HG02798 (cell line): ENCODE measurements around the gene BDKRB2.

Experiments
- ATAC-seq: cut with Tn5 transposase; IDR thresholded peaks from one replicate; pipeline ENCODE4 v1.9.1; 2021; ENCODE audit warnings: mild to moderate bottlenecking; ENCODE audit not compliant: unreplicated experiment, poor library complexity

BDKRB2 gene

DNA sequence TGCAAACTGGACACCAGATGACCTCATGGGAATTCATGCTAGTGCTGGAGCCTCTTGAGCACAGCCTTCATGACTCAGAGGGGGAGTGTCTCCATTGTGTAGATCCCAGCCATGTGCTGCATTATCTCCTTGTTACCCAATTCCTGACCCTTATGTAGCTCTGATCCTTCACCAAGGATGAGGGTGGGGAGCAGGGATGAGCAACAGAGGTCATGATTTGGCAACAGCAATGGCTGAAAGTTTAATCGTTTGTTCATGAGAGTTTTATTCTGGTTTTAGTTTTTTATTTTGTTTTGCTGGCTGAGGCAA is 41.9 kb downstream of the BDKRB2 start:
- ATAC-seq, result no peak

DNA sequence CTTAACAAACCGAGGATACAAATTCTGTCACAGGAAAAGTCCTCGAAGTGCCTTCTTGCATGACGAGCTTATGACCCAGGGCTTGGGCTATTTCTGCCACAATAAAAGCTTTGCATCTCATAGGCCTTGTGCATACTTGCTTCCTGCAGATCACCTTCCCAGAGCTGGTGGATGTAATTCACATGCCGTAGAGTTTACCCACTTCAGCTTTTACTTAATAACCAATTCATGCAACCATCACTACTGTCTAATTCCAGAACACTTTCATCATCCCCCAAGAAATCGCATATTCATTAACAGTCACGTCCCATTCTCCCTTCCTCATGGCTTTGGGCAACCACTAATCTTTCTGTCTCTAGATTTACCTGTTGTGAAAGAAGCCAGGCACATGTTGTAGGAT is 42.4 kb downstream of the BDKRB2 start:
- ATAC-seq, result no peak

DNA sequence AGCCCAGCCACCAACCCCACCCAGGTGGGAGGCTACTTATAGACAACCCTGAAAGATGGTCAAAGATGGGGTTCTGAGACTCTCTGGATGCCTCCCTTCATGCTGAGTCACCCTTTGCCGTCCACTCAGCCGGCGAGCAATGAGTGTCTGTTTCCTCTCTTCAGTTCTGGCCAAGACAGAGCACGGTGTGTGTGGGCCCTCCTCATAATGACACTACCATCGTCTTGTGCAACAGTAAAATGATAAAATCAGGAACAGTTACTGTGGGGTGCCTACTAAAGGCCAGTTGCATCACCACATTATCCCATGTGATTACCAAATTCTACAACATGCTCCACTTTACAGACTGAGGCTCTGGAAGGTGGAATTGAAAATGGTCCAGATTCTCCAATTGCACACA is 44.4 kb downstream of the BDKRB2 start:
- ATAC-seq, result no peak

DNA sequence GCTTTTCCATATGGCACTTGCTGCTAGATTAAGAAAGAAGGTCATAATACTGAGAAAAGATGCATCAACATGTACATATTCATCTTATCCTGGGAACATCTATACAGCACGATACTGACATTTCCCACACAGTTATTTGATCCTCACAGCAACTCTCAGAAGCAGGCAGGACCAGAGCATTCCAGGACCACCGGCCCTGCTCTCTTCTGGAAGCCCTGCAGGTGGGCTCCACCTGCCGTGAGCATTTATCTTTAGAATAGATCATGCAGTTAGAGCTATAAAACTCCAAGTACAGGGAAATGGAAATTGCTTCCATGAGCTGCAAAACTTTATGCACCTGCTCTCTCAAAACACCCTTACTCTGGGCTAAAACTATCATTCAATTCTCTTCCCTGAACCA is 45.8 kb downstream of the BDKRB2 start:
- no peak for ATAC-seq

DNA sequence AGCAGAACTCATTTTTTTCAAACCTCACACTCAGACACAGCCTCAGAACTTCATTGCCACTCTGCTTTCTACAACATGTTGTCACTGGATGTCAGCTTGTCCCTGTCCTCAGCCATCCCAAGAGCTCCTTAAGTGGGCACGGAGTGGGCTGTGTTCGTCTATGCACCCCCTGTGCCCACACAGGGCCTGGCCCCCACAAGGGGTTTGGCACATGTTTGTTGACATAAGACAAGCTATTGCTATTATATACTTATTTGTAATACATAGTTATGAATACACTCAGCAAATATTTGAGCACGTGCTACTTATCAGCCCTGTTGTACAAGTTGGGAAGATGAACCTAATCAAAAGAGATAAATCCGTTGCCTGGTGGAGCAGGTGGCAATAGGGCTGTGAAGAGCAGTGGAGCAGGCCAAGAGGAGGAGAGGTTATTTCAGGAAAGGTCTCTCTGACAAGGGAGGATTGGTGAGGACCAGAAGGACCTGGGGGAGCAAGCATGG is 47.1 kb downstream of the BDKRB2 start:
- no peak for ATAC-seq

DNA sequence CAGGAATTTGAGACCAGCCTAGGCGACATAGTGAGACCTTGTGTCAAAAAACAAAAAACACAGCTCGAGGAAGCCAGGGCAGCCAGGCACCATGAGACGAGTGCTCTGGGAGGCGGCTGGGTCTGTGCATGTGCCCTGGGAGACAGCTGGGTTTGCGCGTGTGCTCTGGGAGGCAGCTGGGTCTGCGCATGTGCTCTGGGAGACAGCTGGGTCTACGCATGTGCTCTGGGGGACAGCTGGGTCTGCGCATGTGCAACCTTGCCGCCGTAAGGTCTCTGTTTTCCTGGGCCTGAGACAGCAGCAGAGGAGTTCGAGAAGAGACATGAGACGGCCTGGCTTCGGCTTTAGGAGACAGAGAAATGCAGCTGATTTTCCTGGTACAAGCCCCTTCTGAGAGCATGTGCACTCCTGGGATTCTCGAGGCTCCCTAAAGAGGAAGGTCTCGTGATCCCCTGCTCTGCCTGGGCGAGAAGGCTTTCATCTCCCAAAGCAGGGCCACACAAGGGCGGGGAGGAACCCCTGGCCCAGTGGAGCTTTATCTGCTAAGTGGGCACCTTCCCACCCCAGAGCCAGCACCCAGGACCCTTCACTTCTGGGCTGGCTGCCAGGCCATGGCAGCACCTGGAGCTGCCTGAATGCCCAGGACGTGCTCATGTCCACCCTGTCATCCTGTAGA is 47.8 kb downstream of the BDKRB2 start:
- ATAC-seq, result no peak

DNA sequence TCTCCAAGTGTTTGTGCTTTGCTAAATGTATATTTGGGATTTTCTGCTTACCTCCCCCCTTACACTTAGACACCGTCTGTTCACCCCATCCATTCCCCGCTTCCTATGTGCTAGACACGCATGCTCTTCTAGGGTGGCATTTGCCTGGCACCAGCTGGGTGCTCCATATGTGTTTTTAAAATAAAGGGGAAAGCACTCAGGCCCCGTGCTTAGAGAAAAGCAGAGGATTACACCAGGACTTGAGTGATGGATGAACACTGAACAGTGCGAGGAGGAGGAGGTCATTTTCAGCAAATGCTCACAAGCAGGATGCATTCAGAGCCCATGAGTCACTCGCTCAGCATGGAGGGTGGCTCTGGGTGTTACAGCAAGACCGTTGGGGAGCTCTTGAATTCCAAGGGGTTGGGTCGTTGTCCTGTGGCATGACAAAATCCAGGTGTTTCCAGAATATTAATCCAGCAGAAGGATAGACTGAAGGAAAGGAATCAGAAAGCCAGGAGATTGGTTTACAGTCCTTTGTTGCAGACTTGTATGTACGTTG is 48.4 kb downstream of the BDKRB2 start:
- ATAC-seq, result no peak

DNA sequence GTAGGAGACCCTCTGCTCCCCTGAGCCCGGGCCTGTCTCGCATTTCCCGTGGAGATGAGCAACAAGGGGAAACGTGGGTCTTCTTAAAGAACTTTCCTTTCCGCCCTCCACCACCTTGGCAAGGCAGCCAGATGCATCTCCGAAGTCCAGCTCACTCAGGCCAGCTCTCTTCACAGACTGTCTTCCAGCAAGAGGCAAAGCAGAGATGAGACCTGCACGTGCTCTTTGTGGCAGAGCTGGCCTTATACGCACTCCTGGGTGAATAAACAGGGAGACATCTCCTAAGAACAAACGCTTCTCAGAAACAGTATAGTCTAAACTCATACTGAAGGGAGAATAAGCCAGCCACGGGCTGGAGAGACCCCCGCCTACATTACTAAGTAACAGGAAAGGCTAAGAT is 50.0 kb downstream of the BDKRB2 start:
- no peak for ATAC-seq

DNA sequence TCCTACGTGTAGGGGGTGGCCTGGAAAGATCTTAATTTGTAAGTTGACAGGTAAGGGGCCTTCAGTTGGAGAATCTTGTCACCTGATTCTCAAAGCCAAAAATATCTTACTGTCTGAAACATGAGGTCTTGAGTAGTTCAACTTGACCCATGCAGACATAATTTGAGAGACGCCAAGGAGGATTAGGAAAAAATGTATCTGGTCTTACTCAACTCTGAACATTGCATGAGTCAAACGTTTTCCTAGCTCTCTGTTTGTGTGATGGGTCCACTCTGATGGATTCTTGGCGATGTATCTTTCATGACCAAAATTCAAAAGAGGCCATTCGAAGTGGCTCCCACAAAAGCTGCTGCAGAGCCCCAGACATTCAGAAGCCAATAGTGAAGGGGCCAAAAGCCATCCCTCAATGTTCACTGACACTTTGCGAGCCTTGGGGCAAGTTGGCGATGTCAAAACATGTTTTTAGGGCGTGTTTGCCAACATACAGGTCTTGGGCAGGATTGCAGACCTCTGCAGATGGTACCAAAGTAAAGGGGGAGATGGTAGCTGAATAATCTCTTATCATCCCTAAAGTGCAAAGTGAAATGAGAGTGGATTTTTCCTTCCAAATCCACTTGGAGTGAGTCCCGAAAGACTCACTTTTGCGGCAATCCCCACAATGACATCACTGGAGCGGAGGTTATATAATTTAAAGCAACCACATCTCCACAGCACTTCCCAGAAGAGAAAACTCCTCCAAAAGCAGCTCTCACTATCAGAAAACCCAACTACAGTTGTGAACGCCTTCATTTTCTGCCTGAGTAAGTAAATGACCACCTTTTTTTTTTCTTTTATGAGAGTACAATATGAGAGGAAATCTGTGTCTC is 51.1 kb downstream of the BDKRB2 start, which contains the start of gene BDKRB1:
BDKRB1 (plus strand) TSS at position 710 of the 866 bp plus-strand sequence. CDS start 7,473 bp downstream, outside the sequence.
- ATAC-seq, result no peak

DNA sequence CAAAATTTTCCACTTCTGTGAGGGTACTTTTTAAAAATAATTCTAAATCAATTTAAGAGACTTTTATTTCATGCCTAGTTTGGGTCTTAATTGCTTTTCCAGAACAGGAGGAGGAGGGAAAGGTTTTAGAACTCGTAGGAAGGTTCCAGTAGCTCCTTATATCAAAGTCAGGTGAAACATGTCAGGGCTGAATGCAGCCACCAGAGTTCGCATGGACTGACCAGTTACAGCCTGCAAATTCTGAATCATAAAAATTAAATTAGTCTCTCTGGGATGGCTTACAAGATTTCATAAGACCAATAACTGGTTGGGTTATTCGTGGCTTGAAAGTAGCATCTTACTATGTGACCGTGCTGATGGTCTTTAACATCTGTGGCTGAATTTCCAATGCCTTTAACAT is 51.8 kb downstream of the BDKRB2 start:
- no peak for ATAC-seq

DNA sequence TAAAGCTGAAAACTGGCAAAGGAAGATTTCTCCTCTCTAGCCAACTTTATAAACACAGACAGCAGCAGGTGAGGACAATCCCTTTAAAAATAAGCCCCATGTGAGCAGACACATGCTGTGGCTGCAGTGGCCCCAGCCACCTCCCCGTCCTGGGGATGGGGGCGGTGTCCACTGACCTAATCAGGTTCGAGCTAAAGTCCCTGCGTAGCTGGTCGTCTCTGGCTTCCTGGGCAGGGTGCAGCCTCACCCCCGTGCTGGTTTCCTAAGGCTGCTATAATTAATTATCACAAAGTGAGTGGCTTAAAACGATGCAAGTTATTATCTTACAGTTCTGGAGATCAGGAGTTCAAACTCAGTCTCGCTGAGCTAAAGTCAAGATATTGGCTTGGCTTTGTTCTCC is 52.4 kb downstream of the BDKRB2 start:
- ATAC-seq, result no peak

DNA sequence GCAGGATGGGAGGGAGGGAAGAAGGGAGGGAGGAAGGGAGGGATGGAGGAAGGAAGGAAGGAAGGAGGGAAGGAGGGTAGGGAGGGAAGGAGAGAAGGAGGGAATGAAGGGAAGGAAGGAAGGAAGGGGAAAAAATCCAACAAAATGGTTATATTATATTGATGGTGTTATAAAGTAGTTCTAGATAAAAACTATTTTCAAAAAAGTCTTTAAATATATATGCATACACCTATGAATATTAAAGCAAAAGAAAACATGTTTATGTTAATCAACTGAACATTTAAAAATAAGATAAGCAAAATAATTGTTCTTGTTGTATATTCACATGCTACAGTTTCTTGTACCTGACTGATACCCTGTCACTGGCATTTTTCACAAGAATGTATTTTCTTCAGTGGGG is 53.3 kb downstream of the BDKRB2 start:
- ATAC-seq, result no peak

DNA sequence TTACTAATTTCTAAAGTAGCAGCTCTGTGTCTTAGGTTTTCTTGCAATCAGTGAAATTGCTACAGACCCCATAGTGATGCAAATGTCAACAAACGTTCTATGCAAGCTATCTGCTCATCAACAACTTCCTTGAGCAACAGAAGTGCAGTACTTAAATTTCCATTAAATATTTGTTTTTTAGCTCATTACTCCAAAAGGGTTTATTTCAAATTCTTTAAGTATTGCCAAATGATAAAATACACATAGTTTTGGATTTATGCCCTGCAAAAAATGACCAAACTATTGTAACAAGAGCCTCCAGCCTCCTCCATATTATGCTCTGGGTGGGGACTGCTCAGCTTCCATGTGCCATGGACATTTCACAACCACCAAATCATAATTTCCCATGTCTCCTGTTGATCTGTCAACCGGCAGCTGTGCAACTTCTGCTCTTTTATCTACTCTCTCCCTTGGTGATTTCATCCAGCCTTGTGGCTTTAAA is 55.7 kb downstream of the BDKRB2 start:
- no peak for ATAC-seq

DNA sequence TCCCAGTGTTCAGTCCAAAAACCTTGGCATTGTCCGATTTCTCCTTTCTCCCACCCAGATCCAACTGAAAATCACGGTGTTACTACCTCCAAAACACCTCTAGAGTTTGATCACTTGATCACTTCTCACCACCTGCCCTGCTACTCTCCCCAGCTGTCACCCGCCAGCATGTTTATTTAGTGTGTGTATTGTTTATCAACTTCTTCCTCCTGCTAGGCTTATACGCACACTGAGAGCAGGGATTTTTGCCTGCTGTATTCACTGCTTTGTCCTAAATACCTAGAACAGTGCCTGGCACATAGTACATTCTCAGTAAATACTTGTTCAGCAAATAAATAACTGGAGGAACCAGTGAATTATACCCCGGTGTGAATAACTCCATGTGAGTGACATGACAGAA is 56.4 kb downstream of the BDKRB2 start:
- no peak for ATAC-seq

DNA sequence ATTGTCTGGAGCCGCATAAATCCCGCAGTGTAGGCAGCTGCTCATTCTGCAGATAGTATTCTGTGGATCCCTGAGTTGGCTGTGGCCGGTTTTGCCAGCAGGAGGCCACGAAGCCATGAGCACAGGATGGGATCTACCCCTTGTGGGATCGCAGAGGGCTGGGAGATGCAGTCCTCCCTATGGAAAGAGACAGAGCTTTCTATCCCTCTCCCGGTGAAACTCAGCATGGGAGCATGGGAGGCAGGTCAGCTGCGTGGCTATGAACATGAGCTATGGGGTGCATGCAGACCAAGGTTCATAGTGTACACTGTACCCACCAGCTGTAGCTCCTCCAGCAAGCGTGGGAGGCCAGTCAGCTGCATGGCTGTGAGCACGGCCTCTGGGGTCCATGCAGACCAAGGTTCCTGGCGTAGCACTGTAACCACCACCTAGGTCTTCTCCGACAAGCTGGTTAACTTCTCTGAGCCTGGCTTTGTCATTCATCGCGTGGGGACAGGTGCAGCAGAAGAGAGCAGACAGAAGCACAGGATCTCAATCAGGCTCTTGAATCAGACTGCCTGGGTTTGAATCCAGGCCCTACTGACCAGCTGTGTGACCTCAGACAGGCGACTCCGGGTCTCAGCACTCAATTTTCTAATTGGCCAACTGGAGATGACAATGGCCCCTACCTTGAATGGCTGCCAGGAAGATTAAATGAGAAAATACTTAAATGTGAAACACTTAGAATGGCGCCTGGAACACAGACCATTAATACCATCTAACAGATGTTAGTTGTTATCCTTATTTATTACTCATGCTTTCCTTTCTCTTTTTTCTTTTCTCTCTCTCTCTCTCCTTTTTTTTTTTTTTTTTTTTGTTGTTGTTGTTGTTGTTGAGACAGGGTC is 57.4 kb downstream of the BDKRB2 start:
- no peak for ATAC-seq

DNA sequence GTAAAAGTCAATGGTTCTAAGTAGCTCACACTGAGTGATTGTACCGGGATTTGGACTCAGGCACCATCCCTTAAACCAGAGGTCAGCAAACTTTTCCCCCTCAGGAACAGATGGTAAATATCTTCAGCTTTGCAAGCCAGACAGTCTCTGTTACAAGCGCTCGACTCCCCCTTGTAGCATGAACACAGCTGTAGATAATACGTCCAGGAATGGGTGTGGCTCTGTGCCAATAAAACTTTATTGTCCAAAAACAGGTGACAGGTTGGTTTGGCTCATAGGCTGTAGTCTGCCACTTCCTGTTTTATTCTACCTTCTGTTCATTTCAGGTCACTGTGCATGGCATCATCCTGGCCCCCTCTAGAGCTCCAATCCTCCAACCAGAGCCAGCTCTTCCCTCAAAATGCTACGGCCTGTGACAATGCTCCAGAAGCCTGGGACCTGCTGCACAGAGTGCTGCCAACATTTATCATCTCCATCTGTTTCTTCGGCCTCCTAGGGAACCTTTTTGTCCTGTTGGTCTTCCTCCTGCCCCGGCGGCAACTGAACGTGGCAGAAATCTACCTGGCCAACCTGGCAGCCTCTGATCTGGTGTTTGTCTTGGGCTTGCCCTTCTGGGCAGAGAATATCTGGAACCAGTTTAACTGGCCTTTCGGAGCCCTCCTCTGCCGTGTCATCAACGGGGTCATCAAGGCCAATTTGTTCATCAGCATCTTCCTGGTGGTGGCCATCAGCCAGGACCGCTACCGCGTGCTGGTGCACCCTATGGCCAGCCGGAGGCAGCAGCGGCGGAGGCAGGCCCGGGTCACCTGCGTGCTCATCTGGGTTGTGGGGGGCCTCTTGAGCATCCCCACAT is 58.9 kb downstream of the BDKRB2 start:
- ATAC-seq, result no peak

DNA sequence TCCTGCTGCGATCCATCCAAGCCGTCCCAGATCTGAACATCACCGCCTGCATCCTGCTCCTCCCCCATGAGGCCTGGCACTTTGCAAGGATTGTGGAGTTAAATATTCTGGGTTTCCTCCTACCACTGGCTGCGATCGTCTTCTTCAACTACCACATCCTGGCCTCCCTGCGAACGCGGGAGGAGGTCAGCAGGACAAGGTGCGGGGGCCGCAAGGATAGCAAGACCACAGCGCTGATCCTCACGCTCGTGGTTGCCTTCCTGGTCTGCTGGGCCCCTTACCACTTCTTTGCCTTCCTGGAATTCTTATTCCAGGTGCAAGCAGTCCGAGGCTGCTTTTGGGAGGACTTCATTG is 59.5 kb downstream of the BDKRB2 start:
- no peak for ATAC-seq

DNA sequence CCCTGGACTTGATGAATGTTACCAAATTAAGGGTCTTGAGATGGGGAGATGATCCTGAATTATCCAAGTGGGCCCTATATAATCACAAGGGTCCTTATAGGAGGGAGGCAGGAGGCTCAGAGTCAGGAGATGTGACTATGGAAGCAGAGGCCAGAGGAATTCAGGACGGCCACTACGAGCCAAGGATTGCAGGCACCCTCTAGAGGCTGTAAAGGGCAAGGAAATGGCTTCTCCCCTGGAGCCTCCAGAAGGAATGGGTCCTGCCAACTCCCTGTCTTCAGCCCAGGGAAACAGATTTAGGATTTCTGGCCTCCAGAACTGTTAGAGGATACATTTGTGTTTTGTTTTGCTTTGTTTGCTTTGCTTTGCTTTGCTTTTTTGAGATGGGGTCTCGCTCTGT is 60.2 kb downstream of the BDKRB2 start:
- no peak for ATAC-seq

DNA sequence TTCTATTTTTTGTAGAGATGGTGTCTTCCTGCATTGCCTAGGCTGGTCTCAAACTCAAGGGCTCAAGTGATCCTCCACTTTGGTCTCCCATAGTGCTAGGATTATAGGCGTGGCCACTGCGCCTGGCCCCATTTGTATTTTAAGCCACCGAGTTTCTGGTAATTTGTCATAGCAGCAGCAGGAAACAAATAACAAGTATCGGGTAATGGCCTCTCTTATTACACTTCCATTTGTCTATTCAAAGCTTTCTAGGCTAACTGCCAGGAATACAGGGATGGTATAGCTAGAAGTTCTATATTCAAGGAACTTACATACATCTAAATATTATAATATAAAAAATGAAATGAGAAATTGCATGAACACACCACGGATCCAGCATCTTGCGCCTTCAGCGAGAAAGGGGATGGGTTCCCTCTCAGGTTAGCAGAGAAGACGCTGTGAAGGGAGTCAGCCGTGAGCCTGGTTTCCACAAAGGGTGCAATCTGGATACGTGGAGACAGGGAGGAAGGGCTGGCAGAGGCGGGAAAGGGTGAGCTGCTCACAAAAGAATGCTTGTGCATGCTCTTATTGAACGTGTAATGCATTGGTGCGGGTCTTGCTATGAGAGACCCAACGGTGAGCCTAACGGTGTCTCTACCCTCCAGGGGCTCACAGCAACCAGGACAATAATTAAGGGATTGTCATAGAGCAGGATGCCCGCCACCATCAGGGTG is 60.9 kb downstream of the BDKRB2 start:
- ATAC-seq, result no peak
